ENCODE data around the gene C1QTNF6. TPM values are rescaled to one million over a fixed set of nuclear protein-coding genes. Genes with fewer than 3 reads are reported as not detected.

The C1QTNF6 gene
- total RNA-seq, 1 experiment from 2014 or later = 6.3 TPM

GRCh38 chr22:37176464-37177061 lies 11.5 kb downstream of the C1QTNF6 start:
- BruUV-seq (replicated peaks) = no TSS peak
- ChIA-PET CTCF (no interaction called here), POLR2A (ENCODE audit: low non-redundant PET) (no interaction called here)
- Histone ChIP-seq H3K27ac (ENCODE audit: low read depth, low read length, poor library complexity, severe bottlenecking) (no peak overlapping the region), H3K36me3 (ENCODE audit: insufficient read depth, low read length, poor library complexity, severe bottlenecking) (no peaks in the 10 kb centered on the region), H3K9me3 (ENCODE audit: low read depth, low read length, poor library complexity, severe bottlenecking) (no peaks in the 10 kb centered on the region), H3K4me3 (ENCODE audit: low read depth, low read length, poor library complexity, severe bottlenecking) (no peak overlapping the region), H3K4me1 (ENCODE audit: insufficient read depth, low read length, poor library complexity, severe bottlenecking) (no peaks in the 10 kb centered on the region), H3K27me3 (replicated peaks; ENCODE audit: insufficient read depth, low read depth, low read length, poor library complexity) (no peaks in the 10 kb centered on the region)
- DNase-seq (ENCODE audit: low spot score) = no peak
- intact Hi-C loops (cut with micrococcal nuclease; ENCODE audit: unreplicated experiment) = no loop called here
- TF ChIP-seq EZH2 (IDR thresholded peaks at IDR 0.05; ENCODE audit: borderline replicate concordance, low read depth, low read length, poor library complexity, severe bottlenecking) (no peak), CTCF (conservative IDR thresholded peaks at IDR 0.05; ENCODE audit: low read depth, low read length) (no peak)

GRCh38 chr22:37175414-37176281 lies 12.4 kb downstream of the C1QTNF6 start:
- Histone ChIP-seq H3K27me3 (replicated peaks; ENCODE audit: insufficient read depth, low read depth, low read length, poor library complexity) (no peaks in the 10 kb centered on the region), H3K27ac (ENCODE audit: low read depth, low read length, poor library complexity, severe bottlenecking) (no peak overlapping the region), H3K36me3 (ENCODE audit: insufficient read depth, low read length, poor library complexity, severe bottlenecking) (no peaks in the 10 kb centered on the region), H3K4me3 (ENCODE audit: low read depth, low read length, poor library complexity, severe bottlenecking) (no peak overlapping the region), H3K9me3 (ENCODE audit: low read depth, low read length, poor library complexity, severe bottlenecking) (no peaks in the 10 kb centered on the region), H3K4me1 (ENCODE audit: insufficient read depth, low read length, poor library complexity, severe bottlenecking) (no peaks in the 10 kb centered on the region)
- BruUV-seq (replicated peaks) = no TSS peak
- TF ChIP-seq EZH2 (IDR thresholded peaks at IDR 0.05; ENCODE audit: borderline replicate concordance, low read depth, low read length, poor library complexity, severe bottlenecking) = no peak
- TF ChIP-seq CTCF (conservative IDR thresholded peaks at IDR 0.05; ENCODE audit: low read depth, low read length) = no peak
- CTCF ChIA-PET = no interaction called here
- POLR2A ChIA-PET (ENCODE audit: low non-redundant PET) = no interaction called here
- DNase-seq (ENCODE audit: low spot score) = no peak
- intact Hi-C loops (cut with micrococcal nuclease; ENCODE audit: unreplicated experiment) = no loop called here

GRCh38 chr22:37174964-37175363 lies 13.1 kb downstream of the C1QTNF6 start:
- no peaks in the 10 kb centered on the region for H3K4me1 ChIP-seq (ENCODE audit: insufficient read depth, low read length, poor library complexity, severe bottlenecking)
- H3K9me3 ChIP-seq (ENCODE audit: low read depth, low read length, poor library complexity, severe bottlenecking) = no peaks in the 10 kb centered on the region
- CTCF ChIA-PET = interaction anchor here (0.5 kb wide), 1 partner anchor 25 kb away, joined by 3 read pairs; no protein-coding TSS in a partner anchor
- no peak for DNase-seq (ENCODE audit: low spot score)
- BruUV-seq (replicated peaks) = no TSS peak
- no peaks in the 10 kb centered on the region for H3K36me3 ChIP-seq (ENCODE audit: insufficient read depth, low read length, poor library complexity, severe bottlenecking)
- no peak for TF ChIP-seq CTCF (conservative IDR thresholded peaks at IDR 0.05; ENCODE audit: low read depth, low read length)
- no peak for TF ChIP-seq EZH2 (IDR thresholded peaks at IDR 0.05; ENCODE audit: borderline replicate concordance, low read depth, low read length, poor library complexity, severe bottlenecking)
- H3K27ac ChIP-seq (ENCODE audit: low read depth, low read length, poor library complexity, severe bottlenecking) = no peak overlapping the region
- intact Hi-C loops (cut with micrococcal nuclease; ENCODE audit: unreplicated experiment) = no loop called here
- no peaks in the 10 kb centered on the region for H3K27me3 ChIP-seq (replicated peaks; ENCODE audit: insufficient read depth, low read depth, low read length, poor library complexity)
- H3K4me3 ChIP-seq (ENCODE audit: low read depth, low read length, poor library complexity, severe bottlenecking) = no peak overlapping the region
- POLR2A ChIA-PET (ENCODE audit: low non-redundant PET) = no interaction called here

Measured in A673 (cell line).